ENCODE data around the gene CDC45.
A peak's percentile ranks its signal among the peaks of the same experiment; 100 is the strongest.

CDC45 gene

GRCh38 chr22:19450363-19451175 is 29.2 kb upstream of the CDC45 start:
- Histone ChIP-seq H2BK15ac (ENCODE audit: low read depth, poor library complexity, severe bottlenecking) (no peak overlapping the region), H2BK120ac (ENCODE audit: low read depth, low read length) (no peak overlapping the region), H2BK12ac (ENCODE audit: low read length in 2 of 2) (no peak overlapping the region), H3K4me1 (ENCODE audit: control insufficient read depth, insufficient read depth, low read depth, low read length) (peaks cover 10% of the 10 kb centered on the region), H3K4me2 (ENCODE audit: low read length, poor library complexity, severe bottlenecking) (no peak overlapping the region), H3K18ac (ENCODE audit: low read depth in 1 of 2, low read length in 2 of 2) (no peak overlapping the region), H3K4ac (ENCODE audit: low read depth in 1 of 2, low read length in 2 of 2) (no peak overlapping the region), H4K91ac (ENCODE audit: low read length) (no peak overlapping the region), H3K9me3 (ENCODE audit: control insufficient read depth, low read length) (no peaks in the 10 kb centered on the region), H4K8ac (ENCODE audit: low read length) (no peak overlapping the region), H3K27me3 (ENCODE audit: control insufficient read depth in 1 of 2, insufficient read depth in 1 of 2, low read length in 2 of 2) (no peaks in the 10 kb centered on the region), H3K4me3 (ENCODE audit: insufficient read depth in 1 of 2, low read depth in 1 of 2, low read length in 2 of 2) (no peak overlapping the region), H3K79me1 (replicated peaks; ENCODE audit: low read length, poor library complexity, severe bottlenecking) (peaks cover 21% of the 10 kb centered on the region), H3K23ac (ENCODE audit: low read length in 2 of 2) (no peak overlapping the region), H3K14ac (ENCODE audit: low read length in 2 of 2) (no peak overlapping the region), H2AK5ac (ENCODE audit: low read length, severe bottlenecking) (no peak overlapping the region), H3K9ac (ENCODE audit: low read length) (no peak overlapping the region), H2BK5ac (ENCODE audit: low read depth, low read length, poor library complexity, severe bottlenecking) (no peak overlapping the region), H3K36me3 (ENCODE audit: control insufficient read depth in 1 of 2, insufficient read depth in 2 of 2, low read depth in 1 of 2, low read length in 2 of 2) (peaks cover 36 to 66% of the 10 kb centered on the region in 2 experiments), H2AFZ (ENCODE audit: low read depth, low read length) (no peak overlapping the region), H3K27ac (ENCODE audit: low read length, poor library complexity, severe bottlenecking) (no peak overlapping the region)
- 85% methylated on average over 8 of the region's 8 CpGs for WGBS
- DNase-seq: no peak

- Histone ChIP-seq H3K79me1 (replicated peaks; ENCODE audit: low read length, poor library complexity, severe bottlenecking) (peaks cover 22% of the 10 kb centered on the region), H2AK5ac (ENCODE audit: low read length, severe bottlenecking) (no peak overlapping the region), H3K14ac (ENCODE audit: low read length in 2 of 2) (no peak overlapping the region), H2BK15ac (ENCODE audit: low read depth, poor library complexity, severe bottlenecking) (no peak overlapping the region), H3K4me3 (ENCODE audit: insufficient read depth in 1 of 2, low read depth in 1 of 2, low read length in 2 of 2) (no peak overlapping the region), H3K4me1 (ENCODE audit: control insufficient read depth, insufficient read depth, low read depth, low read length) (peaks cover 11% of the 10 kb centered on the region), H2BK120ac (ENCODE audit: low read depth, low read length) (no peak overlapping the region), H3K23ac (ENCODE audit: low read length in 2 of 2) (no peak overlapping the region), H2BK12ac (ENCODE audit: low read length in 2 of 2) (no peak overlapping the region), H3K9me3 (ENCODE audit: control insufficient read depth, low read length) (no peaks in the 10 kb centered on the region), H3K27ac (ENCODE audit: low read length, poor library complexity, severe bottlenecking) (no peak overlapping the region), H2BK5ac (ENCODE audit: low read depth, low read length, poor library complexity, severe bottlenecking) (no peak overlapping the region), H4K91ac (ENCODE audit: low read length) (no peak overlapping the region), H3K4ac (ENCODE audit: low read depth in 1 of 2, low read length in 2 of 2) (no peak overlapping the region), H3K4me2 (ENCODE audit: low read length, poor library complexity, severe bottlenecking) (no peak overlapping the region), H3K9ac (ENCODE audit: low read length) (no peak overlapping the region), H3K27me3 (ENCODE audit: control insufficient read depth in 1 of 2, insufficient read depth in 1 of 2, low read length in 2 of 2) (no peaks in the 10 kb centered on the region), H3K18ac (ENCODE audit: low read depth in 1 of 2, low read length in 2 of 2) (no peak overlapping the region), H2AFZ (ENCODE audit: low read depth, low read length) (no peak overlapping the region), H3K36me3 (ENCODE audit: control insufficient read depth in 1 of 2, insufficient read depth in 2 of 2, low read depth in 1 of 2, low read length in 2 of 2) (peaks cover 45 to 76% of the 10 kb centered on the region in 2 experiments), H4K8ac (ENCODE audit: low read length) (no peak overlapping the region)
- over 99% methylated on average over 4 of the region's 4 CpGs for whole genome bisulfite sequencing
- DNase-seq: no peak
Observed at GRCh38 chr22:19451570-19451969, 28.1 kb upstream of the CDC45 start.

GRCh38 chr22:19453718-19454117 is 26.0 kb upstream of the CDC45 start:
- H3K4me3 ChIP-seq (ENCODE audit: insufficient read depth in 1 of 2, low read depth in 1 of 2, low read length in 2 of 2): no peak overlapping the region
- H2BK5ac ChIP-seq (ENCODE audit: low read depth, low read length, poor library complexity, severe bottlenecking): no peak overlapping the region
- H3K79me1 ChIP-seq (replicated peaks; ENCODE audit: low read length, poor library complexity, severe bottlenecking): peaks cover 27% of the 10 kb centered on the region
- H3K27me3 ChIP-seq (ENCODE audit: control insufficient read depth in 1 of 2, insufficient read depth in 1 of 2, low read length in 2 of 2): no peaks in the 10 kb centered on the region
- no peak overlapping the region for H4K91ac ChIP-seq (ENCODE audit: low read length)
- no peak overlapping the region for H3K18ac ChIP-seq (ENCODE audit: low read depth in 1 of 2, low read length in 2 of 2)
- no peak for DNase-seq
- H4K8ac ChIP-seq (ENCODE audit: low read length): peak overlapping the region; percentile 19
- H2AFZ ChIP-seq (ENCODE audit: low read depth, low read length): no peak overlapping the region
- 95% methylated on average over 5 of the region's 5 CpGs for WGBS
- no peak overlapping the region for H3K14ac ChIP-seq (ENCODE audit: low read length in 2 of 2)
- H3K23ac ChIP-seq (ENCODE audit: low read length in 2 of 2): no peak overlapping the region
- H2AK5ac ChIP-seq (ENCODE audit: low read length, severe bottlenecking): no peak overlapping the region
- H2BK120ac ChIP-seq (ENCODE audit: low read depth, low read length): no peak overlapping the region
- H3K27ac ChIP-seq (ENCODE audit: low read length, poor library complexity, severe bottlenecking): no peak overlapping the region
- peaks cover 59 to 93% of the 10 kb centered on the region in 2 experiments for H3K36me3 ChIP-seq (ENCODE audit: control insufficient read depth in 1 of 2, insufficient read depth in 2 of 2, low read depth in 1 of 2, low read length in 2 of 2)
- H3K9ac ChIP-seq (ENCODE audit: low read length): no peak overlapping the region
- no peak overlapping the region for H2BK15ac ChIP-seq (ENCODE audit: low read depth, poor library complexity, severe bottlenecking)
- no peak overlapping the region for H3K4ac ChIP-seq (ENCODE audit: low read depth in 1 of 2, low read length in 2 of 2)
- no peak overlapping the region for H3K4me2 ChIP-seq (ENCODE audit: low read length, poor library complexity, severe bottlenecking)
- peaks cover 4% of the 10 kb centered on the region for H3K4me1 ChIP-seq (ENCODE audit: control insufficient read depth, insufficient read depth, low read depth, low read length)
- no peak overlapping the region for H2BK12ac ChIP-seq (ENCODE audit: low read length in 2 of 2)
- no peaks in the 10 kb centered on the region for H3K9me3 ChIP-seq (ENCODE audit: control insufficient read depth, low read length)

GRCh38 chr22:19454156-19454555 is 25.6 kb upstream of the CDC45 start:
- Histone ChIP-seq H2AK5ac (ENCODE audit: low read length, severe bottlenecking) (no peak overlapping the region), H3K27ac (ENCODE audit: low read length, poor library complexity, severe bottlenecking) (no peak overlapping the region), H2BK5ac (ENCODE audit: low read depth, low read length, poor library complexity, severe bottlenecking) (no peak overlapping the region), H3K9me3 (ENCODE audit: control insufficient read depth, low read length) (no peaks in the 10 kb centered on the region), H2BK12ac (ENCODE audit: low read length in 2 of 2) (no peak overlapping the region), H3K4me1 (ENCODE audit: control insufficient read depth, insufficient read depth, low read depth, low read length) (peaks cover 3% of the 10 kb centered on the region), H3K9ac (ENCODE audit: low read length) (no peak overlapping the region), H3K18ac (ENCODE audit: low read depth in 1 of 2, low read length in 2 of 2) (no peak overlapping the region), H3K36me3 (ENCODE audit: control insufficient read depth in 1 of 2, insufficient read depth in 2 of 2, low read depth in 1 of 2, low read length in 2 of 2) (peaks cover 59 to 94% of the 10 kb centered on the region in 2 experiments), H4K91ac (ENCODE audit: low read length) (no peak overlapping the region), H3K27me3 (ENCODE audit: control insufficient read depth in 1 of 2, insufficient read depth in 1 of 2, low read length in 2 of 2) (no peaks in the 10 kb centered on the region), H2BK120ac (ENCODE audit: low read depth, low read length) (no peak overlapping the region), H3K23ac (ENCODE audit: low read length in 2 of 2) (no peak overlapping the region), H3K4me3 (ENCODE audit: insufficient read depth in 1 of 2, low read depth in 1 of 2, low read length in 2 of 2) (no peak overlapping the region), H3K4ac (ENCODE audit: low read depth in 1 of 2, low read length in 2 of 2) (no peak overlapping the region), H2AFZ (ENCODE audit: low read depth, low read length) (no peak overlapping the region), H3K79me1 (replicated peaks; ENCODE audit: low read length, poor library complexity, severe bottlenecking) (peaks cover 23% of the 10 kb centered on the region), H2BK15ac (ENCODE audit: low read depth, poor library complexity, severe bottlenecking) (no peak overlapping the region), H3K4me2 (ENCODE audit: low read length, poor library complexity, severe bottlenecking) (no peak overlapping the region), H4K8ac (ENCODE audit: low read length) (no peak overlapping the region), H3K14ac (ENCODE audit: low read length in 2 of 2) (no peak overlapping the region)
- DNase-seq: no peak
- WGBS: 98% methylated on average over 6 of the region's 6 CpGs
